MM.1S (cell line): ENCODE data around the gene PCDHGA2.
"Not testable (repeated sequence)": the region's sequence is repeated elsewhere in the genome, so short reads cannot be mapped to it uniquely, and the experiment has no call there.

Experiments
- DNase-seq: peaks from one replicate; pipeline ENCODE4 v3.0.0-alpha.2; 2015
- H2AFZ ChIP-seq: fragments of 300-600 bp; sonication (generic); 2 replicates; pipeline ENCODE4 v1.6.0; 2016; ENCODE audit warnings: antibody characterized with exemption, low read length
- H3F3A ChIP-seq: fragments of 300-600 bp; sonication (generic); 2 replicates; pipeline ENCODE4 v1.6.1; 2016; ENCODE audit warnings: mild to moderate bottlenecking, antibody characterized with exemption, low read length, moderate library complexity, mixed read lengths; ENCODE audit not compliant: insufficient read depth
- H3K27ac ChIP-seq: fragments of 300-600 bp; sonication (generic); 2 replicates; pipeline ENCODE4 v1.5.1; 2016; ENCODE audit warnings: mild to moderate bottlenecking, low read length
- H3K27me3 ChIP-seq: fragments of 300-600 bp; sonication (generic); replicated peaks from 2 replicates; pipeline ENCODE4 v1.6.0; 2016; ENCODE audit warnings: low read length; ENCODE audit not compliant: insufficient read depth
- H3K36me3 ChIP-seq: fragments of 300-600 bp; sonication (generic); replicated peaks from 2 replicates; pipeline ENCODE4 v1.6.1; 2016; ENCODE audit warnings: mild to moderate bottlenecking, low read length, mixed read lengths; ENCODE audit not compliant: insufficient read depth
- H3K4me1 ChIP-seq: fragments of 300-600 bp; sonication (generic); 2 replicates; pipeline ENCODE4 v1.6.1; 2016; ENCODE audit warnings: low read length, mixed read lengths
- H3K4me2 ChIP-seq: fragments of 300-600 bp; sonication (generic); 2 replicates; pipeline ENCODE4 v1.6.0; 2016; ENCODE audit warnings: low read depth, low read length
- H3K4me3 ChIP-seq: fragments of 300-600 bp; sonication (generic); 2 replicates; pipeline ENCODE4 v1.5.1; 2016; ENCODE audit warnings: low read length, mixed read lengths
- H3K79me2 ChIP-seq: fragments of 300-600 bp; sonication (generic); 2 replicates; pipeline ENCODE4 v1.6.1; 2016; ENCODE audit warnings: mixed run types, low read length, mixed read lengths
- H3K9ac ChIP-seq: fragments of 300-600 bp; sonication (generic); 2 replicates; pipeline ENCODE4 v1.6.1; 2016; ENCODE audit warnings: low read length, mixed read lengths
- H3K9me2 ChIP-seq: fragments of 300-600 bp; sonication (generic); replicated peaks from 2 replicates; pipeline ENCODE4 v1.6.1; 2016; ENCODE audit warnings: mild to moderate bottlenecking, low read length, mixed read lengths; ENCODE audit not compliant: insufficient read depth
- H3K9me3 ChIP-seq: fragments of 300-600 bp; sonication (generic); replicated peaks from 2 replicates; pipeline ENCODE4 v1.6.1; 2016; ENCODE audit warnings: mild to moderate bottlenecking, low read length, mixed read lengths; ENCODE audit not compliant: insufficient read depth
- H4K20me1 ChIP-seq: fragments of 300-600 bp; sonication (generic); 2 replicates; pipeline ENCODE4 v1.6.1; 2016; ENCODE audit warnings: mild to moderate bottlenecking, low read length, moderate library complexity, mixed read lengths; ENCODE audit not compliant: insufficient read depth
- CTCF ChIP-seq: fragments of 300-600 bp; sonication (generic); IDR thresholded peaks from 2 replicates; pipeline ENCODE4 v1.5.1; 2016; ENCODE audit warnings: antibody characterized with exemption, low read length, mixed read lengths
- EZH2 ChIP-seq: fragments of 300-600 bp; sonication (generic); optimal IDR thresholded peaks from 2 replicates; pipeline ENCODE3; 2017; ENCODE audit warnings: low read depth, mild to moderate bottlenecking, antibody characterized with exemption, low read length, mixed read lengths
- EZH2phosphoT487 ChIP-seq: fragments of 300-600 bp; sonication (generic); IDR thresholded peaks from 2 replicates; pipeline ENCODE4 v1.6.1; 2018; ENCODE audit warnings: antibody characterized with exemption, low read length

PCDHGA2 gene

GRCh38 chr5:141374627-141375026 lies 36.1 kb downstream of the PCDHGA2 start:
- Histone ChIP-seq H3K4me2 (no peak overlapping the region), H3K9me3 (no peaks in the 10 kb centered on the region), H3K4me1 (no peaks in the 10 kb centered on the region), H3K9me2 (no peaks in the 10 kb centered on the region), H3K27me3 (0 out of 2 replicates have a peak, but pooled peaks cover 3% of the 10 kb centered on the region), H3K27ac (no peak overlapping the region), H3K9ac (no peak overlapping the region), H2AFZ (no peak overlapping the region), H3F3A (no peaks in the 10 kb centered on the region), H3K79me2 (no peaks in the 10 kb centered on the region), H3K4me3 (no peak overlapping the region), H3K36me3 (no peaks in the 10 kb centered on the region), H4K20me1 (no peaks in the 10 kb centered on the region)
- no peak for DNase-seq
- TF ChIP-seq EZH2, result no peak
- TF ChIP-seq CTCF, result no peak
- TF ChIP-seq EZH2phosphoT487, result no peak

- not testable (repeated sequence) for H3K4me1 ChIP-seq, H3K27ac ChIP-seq, H3K4me3 ChIP-seq, H3K4me2 ChIP-seq, H3F3A ChIP-seq, H3K79me2 ChIP-seq, H3K9me3 ChIP-seq, DNase-seq, H3K9ac ChIP-seq, H3K36me3 ChIP-seq, H3K27me3 ChIP-seq, H3K9me2 ChIP-seq, H2AFZ ChIP-seq, H4K20me1 ChIP-seq
Measured at GRCh38 chr5:141375444-141376155, 37.0 kb downstream of the PCDHGA2 start.

- Histone ChIP-seq H3K4me2 (peak within 1 kb of the TSS; percentile 66), H2AFZ (peak within 1 kb of the TSS; percentile 85), H3K36me3 (no peaks in the 10 kb centered on the region), H3K9ac (peak within 1 kb of the TSS; percentile 23; the same call in 1 of the 2 replicates), H3K79me2 (no peaks in the 10 kb centered on the region), H3K4me1 (no peaks in the 10 kb centered on the region), H3K9me3 (no peaks in the 10 kb centered on the region), H3F3A (no peaks in the 10 kb centered on the region), H3K27me3 (peaks cover 8% of the 10 kb centered on the region; the same call in 1 of the 2 replicates), H3K4me3 (peak within 1 kb of the TSS; percentile 80), H3K27ac (no peak within 1 kb of the TSS), H3K9me2 (no peaks in the 10 kb centered on the region), H4K20me1 (no peaks in the 10 kb centered on the region)
- DNase-seq, result peak; percentile 60
- TF ChIP-seq CTCF (peak; percentile 76), EZH2phosphoT487 (no peak), EZH2 (no peak)
Measured at GRCh38 chr5:141382469-141383294, 44.1 kb downstream of the PCDHGA2 start, which contains the start of gene PCDHGA7. PCDHGA7 (plus strand) TSS chr5:141382742; CDS start chr5:141382900, 158 bp downstream.
